TTC549 (cell line): ENCODE data around the gene SLC16A8.

ENCODE experiments used
- FAIRE-seq: peaks from 2 replicates; lab custom pipeline; 2012; peaks lifted over from hg19 to GRCh38; lab: Jason Lieb, UNC

The SLC16A8 gene

GRCh38 chr22:38028344-38029130, 55.4 kb downstream of the SLC16A8 start:
- FAIRE-seq = no peak
